Measurements from ENCODE around the gene RGS14.

The RGS14 gene

GRCh38 chr5:177393206-177393765 lies 35.6 kb downstream of the RGS14 start:
- no peak for DNase-seq
- H3K4me2 ChIP-seq (ENCODE audit: low read depth, low read length) = no peak overlapping the region
- H3K36me3 ChIP-seq (replicated peaks; ENCODE audit: insufficient read depth, low read length) = no peaks in the 10 kb centered on the region

GRCh38 chr5:177393990-177394389 lies 36.3 kb downstream of the RGS14 start:
- Histone ChIP-seq H3K79me2 (ENCODE audit: low read length) (no peaks in the 10 kb centered on the region), H4K20me1 (ENCODE audit: insufficient read depth, low read length) (no peaks in the 10 kb centered on the region), H3K27me3 (replicated peaks; ENCODE audit: insufficient read depth, low read length) (peaks cover 37% of the 10 kb centered on the region), H3K4me3 (ENCODE audit: low read length) (no peak overlapping the region), H3F3A (ENCODE audit: insufficient read depth, low read length) (no peaks in the 10 kb centered on the region), H3K4me1 (ENCODE audit: low read length) (no peaks in the 10 kb centered on the region), H3K36me3 (replicated peaks; ENCODE audit: insufficient read depth, low read length) (no peaks in the 10 kb centered on the region), H2AFZ (ENCODE audit: low read length) (no peak overlapping the region), H3K9ac (ENCODE audit: low read length) (no peak overlapping the region), H3K27ac (ENCODE audit: low read length) (no peak overlapping the region), H3K9me3 (replicated peaks; ENCODE audit: insufficient read depth, low read length) (no peaks in the 10 kb centered on the region), H3K9me2 (replicated peaks; ENCODE audit: insufficient read depth, low read length) (no peaks in the 10 kb centered on the region), H3K4me2 (ENCODE audit: low read depth, low read length) (no peak overlapping the region)
- no peak for DNase-seq
- TF ChIP-seq CTCF (IDR thresholded peaks at IDR 0.05; ENCODE audit: low read length) = no peak
- TF ChIP-seq EZH2phosphoT487 (IDR thresholded peaks at IDR 0.05; ENCODE audit: low read length) = no peak

More at GRCh38 chr5:177393206-177393765, 35.6 kb downstream of the RGS14 start:
- TF ChIP-seq EZH2phosphoT487 (IDR thresholded peaks at IDR 0.05; ENCODE audit: low read length) (no peak), EZH2 (optimal IDR thresholded peaks at IDR 0.05; ENCODE audit: low read depth, low read length) (no peak), CTCF (IDR thresholded peaks at IDR 0.05; ENCODE audit: low read length) (no peak)
- Histone ChIP-seq H3K9ac (ENCODE audit: low read length) (no peak overlapping the region), H3K79me2 (ENCODE audit: low read length) (no peaks in the 10 kb centered on the region), H3K27ac (ENCODE audit: low read length) (no peak overlapping the region), H3F3A (ENCODE audit: insufficient read depth, low read length) (no peaks in the 10 kb centered on the region), H3K9me3 (replicated peaks; ENCODE audit: insufficient read depth, low read length) (no peaks in the 10 kb centered on the region), H3K27me3 (replicated peaks; ENCODE audit: insufficient read depth, low read length) (peaks cover 41% of the 10 kb centered on the region), H3K9me2 (replicated peaks; ENCODE audit: insufficient read depth, low read length) (no peaks in the 10 kb centered on the region), H4K20me1 (ENCODE audit: insufficient read depth, low read length) (no peaks in the 10 kb centered on the region), H3K4me3 (ENCODE audit: low read length) (no peak overlapping the region), H3K4me1 (ENCODE audit: low read length) (no peaks in the 10 kb centered on the region), H2AFZ (ENCODE audit: low read length) (no peak overlapping the region)

- Histone ChIP-seq H3K36me3 (replicated peaks; ENCODE audit: insufficient read depth, low read length) (no peaks in the 10 kb centered on the region), H3F3A (ENCODE audit: insufficient read depth, low read length) (no peaks in the 10 kb centered on the region), H3K79me2 (ENCODE audit: low read length) (no peaks in the 10 kb centered on the region), H3K4me3 (ENCODE audit: low read length) (no peak overlapping the region), H3K9me2 (replicated peaks; ENCODE audit: insufficient read depth, low read length) (no peaks in the 10 kb centered on the region), H3K4me2 (ENCODE audit: low read depth, low read length) (no peak overlapping the region), H3K9me3 (replicated peaks; ENCODE audit: insufficient read depth, low read length) (no peaks in the 10 kb centered on the region), H3K27me3 (replicated peaks; ENCODE audit: insufficient read depth, low read length) (peaks cover 27% of the 10 kb centered on the region), H2AFZ (ENCODE audit: low read length) (no peak overlapping the region), H3K27ac (ENCODE audit: low read length) (no peak overlapping the region), H3K9ac (ENCODE audit: low read length) (no peak overlapping the region), H3K4me1 (ENCODE audit: low read length) (no peaks in the 10 kb centered on the region), H4K20me1 (ENCODE audit: insufficient read depth, low read length) (no peaks in the 10 kb centered on the region)
- no peak for DNase-seq
- TF ChIP-seq EZH2 (optimal IDR thresholded peaks at IDR 0.05; ENCODE audit: low read depth, low read length) (no peak), CTCF (IDR thresholded peaks at IDR 0.05; ENCODE audit: low read length) (no peak), EZH2phosphoT487 (IDR thresholded peaks at IDR 0.05; ENCODE audit: low read length) (no peak)
Measured at GRCh38 chr5:177396078-177396477, 38.4 kb downstream of the RGS14 start.

Measured in MM.1S (cell line).